GM21515 (cell line): ENCODE data around the gene PTDSS2.
"Not testable (repeated sequence)": the region's sequence is repeated elsewhere in the genome, so short reads cannot be mapped to it uniquely, and the experiment has no call there.

Source experiments
- ATAC-seq: cut with Tn5 transposase; IDR thresholded peaks from one replicate; pipeline ENCODE4 v1.9.1; 2021; ENCODE audit not compliant: unreplicated experiment

Gene PTDSS2

GRCh38 chr11:413120-414081 is 36.7 kb upstream of the PTDSS2 start:
- no peak for ATAC-seq

DNA sequence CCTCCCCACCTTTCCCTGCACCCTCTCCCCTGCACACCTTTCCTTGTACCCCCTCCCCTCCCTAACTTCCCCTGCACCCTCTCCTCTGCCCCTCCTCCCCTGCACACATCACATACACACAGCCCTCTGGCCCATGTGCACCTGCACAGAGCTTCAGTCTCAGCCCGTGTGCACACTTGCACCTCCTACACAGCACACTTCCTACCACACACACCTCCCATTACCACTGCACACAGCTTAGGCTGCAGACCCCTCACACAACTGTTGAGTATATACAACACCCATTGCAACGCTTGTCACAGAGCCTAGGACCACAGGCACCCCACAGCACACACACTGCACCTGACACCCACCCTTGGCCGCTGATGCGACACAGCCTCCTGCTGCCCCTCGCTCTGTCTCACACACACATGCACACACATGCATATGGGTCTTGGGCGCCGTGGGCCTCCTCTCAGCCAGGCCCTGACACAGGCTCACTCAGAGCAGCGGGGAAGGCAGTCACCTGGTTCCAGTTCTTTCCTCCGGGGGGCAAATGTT is 35.7 kb upstream of the PTDSS2 start:
- ATAC-seq: no peak

DNA sequence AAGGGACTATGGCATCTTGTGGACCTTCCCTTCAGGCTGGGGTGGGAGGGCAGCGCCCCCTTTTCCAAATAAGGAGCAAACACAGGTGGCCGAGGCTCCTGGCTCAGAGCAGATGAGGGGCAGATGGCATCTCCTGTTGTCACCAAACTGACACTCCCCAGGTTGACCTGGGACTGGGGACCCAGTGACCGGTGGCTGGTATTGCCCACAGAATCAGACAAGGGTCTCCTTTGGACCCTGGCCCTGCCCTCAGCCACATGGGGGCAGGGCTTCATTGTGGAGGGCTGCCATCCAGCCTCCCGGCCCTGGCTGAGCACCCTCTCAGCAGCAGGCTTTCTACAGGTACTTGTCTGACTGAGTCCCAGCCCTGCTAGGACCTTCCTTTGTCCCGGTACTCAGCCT is 34.4 kb upstream of the PTDSS2 start:
- no peak for ATAC-seq

GRCh38 chr11:416051-416756 is 33.9 kb upstream of the PTDSS2 start:
- ATAC-seq: no peak

GRCh38 chr11:416757-417621 is 33.1 kb upstream of the PTDSS2 start:
- no peak for ATAC-seq

GRCh38 chr11:417652-418342 is 32.3 kb upstream of the PTDSS2 start:
- ATAC-seq: no peak

- ATAC-seq: no peak
Observed at GRCh38 chr11:418343-419247, 31.5 kb upstream of the PTDSS2 start.

GRCh38 chr11:419248-420005 is 30.7 kb upstream of the PTDSS2 start:
- ATAC-seq: no peak

DNA sequence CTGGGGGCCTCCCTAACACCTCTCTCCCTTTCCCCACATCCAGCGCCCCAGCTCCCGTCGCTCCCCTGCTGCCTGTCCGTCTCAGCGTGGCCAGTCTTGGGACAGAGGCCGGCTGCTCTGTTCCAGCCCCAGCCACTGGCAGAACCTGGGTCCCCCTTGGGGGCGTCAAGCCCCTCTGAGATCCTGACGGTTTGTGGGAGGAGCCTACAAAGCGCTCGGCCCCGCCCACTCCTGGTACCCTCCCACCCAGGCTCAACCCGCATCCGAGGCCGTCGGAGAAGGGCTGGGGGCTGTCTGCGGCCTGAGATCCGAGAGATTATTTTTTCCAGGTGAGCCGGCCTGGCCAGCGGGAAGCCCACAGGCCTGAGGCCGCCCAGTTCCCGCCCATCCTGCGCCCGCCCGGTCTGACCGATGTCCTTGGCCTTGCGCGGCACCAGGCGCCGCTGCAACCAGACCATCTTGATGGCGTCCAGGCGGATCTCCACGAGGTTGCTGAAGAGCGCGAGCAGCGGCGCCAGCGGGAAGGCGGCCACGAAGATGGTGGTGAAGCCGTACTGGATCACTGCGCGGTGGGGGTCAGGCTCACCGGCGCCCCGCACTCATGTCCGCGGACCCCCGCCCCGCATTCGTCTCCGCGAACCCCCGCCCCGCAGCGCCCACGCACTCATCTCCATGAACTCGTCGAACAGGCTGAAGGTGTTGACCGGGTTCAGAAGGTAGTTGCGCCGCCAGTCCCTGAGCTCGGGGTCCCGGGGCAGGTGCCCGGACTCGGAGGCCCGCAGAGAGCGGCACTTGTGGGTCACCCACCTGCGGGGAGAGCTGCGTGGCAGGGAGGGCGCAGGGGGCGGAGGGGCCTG is 29.8 kb upstream of the PTDSS2 start:
- ATAC-seq: no peak

- no peak for ATAC-seq
Observed at GRCh38 chr11:420911-421321, 29.2 kb upstream of the PTDSS2 start.

DNA sequence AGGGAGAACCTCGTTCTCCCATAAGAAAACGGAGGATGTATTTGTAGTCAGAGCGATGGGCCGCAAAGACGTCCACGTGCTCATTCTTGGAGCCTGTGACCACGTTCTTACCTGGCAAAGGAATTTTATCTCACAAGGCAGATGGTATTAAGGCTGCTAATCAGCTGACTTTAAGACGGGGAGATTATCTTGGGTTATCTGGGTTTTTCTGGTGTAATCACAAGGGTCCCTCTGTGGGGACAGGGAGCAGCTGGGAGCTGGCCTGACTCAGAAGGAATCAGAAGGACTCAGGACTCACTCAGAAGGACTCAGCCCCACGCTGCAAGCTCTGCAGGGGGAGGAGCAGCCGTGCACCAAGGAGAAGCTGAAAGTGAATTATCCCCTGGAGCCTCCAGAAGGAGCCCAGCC is 27.8 kb upstream of the PTDSS2 start:
- ATAC-seq: no peak

DNA sequence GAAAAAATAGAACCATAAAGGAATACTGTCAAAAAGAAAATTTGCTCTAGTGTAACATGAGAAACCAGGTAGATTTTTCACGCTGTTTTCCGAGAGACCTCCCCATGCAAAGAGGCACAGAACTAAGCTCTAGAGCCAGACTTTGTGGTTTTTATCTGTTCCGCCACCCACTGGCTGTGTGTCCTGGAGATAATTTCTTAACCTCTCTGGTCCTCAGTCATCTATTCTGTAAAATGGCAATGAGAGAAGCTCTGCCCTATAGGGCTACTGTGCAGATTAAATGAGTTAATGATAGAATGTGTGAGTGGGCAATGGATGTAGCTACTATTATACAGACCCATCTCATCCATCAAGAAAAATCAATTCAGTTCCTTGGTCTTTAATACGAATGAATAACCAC is 25.8 kb upstream of the PTDSS2 start:
- no peak for ATAC-seq

DNA sequence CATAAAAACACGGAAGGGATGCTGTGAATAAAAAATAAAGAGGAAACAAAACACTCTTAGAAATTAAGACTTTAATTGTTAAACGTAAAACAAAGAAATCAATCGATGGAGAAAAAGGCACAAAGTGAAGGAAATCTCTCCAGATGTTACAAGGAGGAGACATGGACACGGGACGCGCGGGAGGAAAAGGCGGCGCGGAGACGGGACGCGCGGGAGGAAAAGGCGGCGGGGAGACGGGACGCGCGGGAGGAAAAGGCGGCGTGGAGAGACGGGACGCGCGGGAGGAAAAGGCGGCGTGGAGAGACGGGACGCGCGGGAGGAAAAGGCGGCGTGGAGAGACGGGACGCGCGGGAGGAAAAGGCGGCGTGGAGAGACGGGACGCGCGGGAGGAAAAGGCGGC is 25.3 kb upstream of the PTDSS2 start:
- ATAC-seq: not testable (repeated sequence)

GRCh38 chr11:425301-425700 is 24.8 kb upstream of the PTDSS2 start:
- no peak for ATAC-seq

DNA sequence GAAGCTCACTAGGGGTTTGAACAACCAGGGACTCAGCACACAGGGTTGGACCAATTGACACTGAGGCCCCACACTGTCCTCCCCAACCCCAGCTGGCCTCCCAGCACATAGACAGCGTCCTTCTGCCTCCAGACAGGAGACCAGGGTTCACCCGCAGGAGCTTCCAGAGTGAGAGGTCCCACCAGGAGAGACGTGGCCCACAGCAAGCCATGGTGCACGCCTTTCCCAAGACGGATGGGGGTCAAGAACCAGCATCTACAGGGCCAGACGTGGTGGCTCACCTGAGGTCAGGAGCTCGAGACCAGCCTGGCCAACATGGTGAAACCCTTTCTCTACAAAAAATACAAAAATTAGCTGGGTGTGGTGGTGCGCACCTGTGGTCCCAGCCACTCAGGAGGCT is 23.2 kb upstream of the PTDSS2 start:
- ATAC-seq: no peak

- no peak for ATAC-seq
Observed at GRCh38 chr11:428295-428694, 21.8 kb upstream of the PTDSS2 start.

DNA sequence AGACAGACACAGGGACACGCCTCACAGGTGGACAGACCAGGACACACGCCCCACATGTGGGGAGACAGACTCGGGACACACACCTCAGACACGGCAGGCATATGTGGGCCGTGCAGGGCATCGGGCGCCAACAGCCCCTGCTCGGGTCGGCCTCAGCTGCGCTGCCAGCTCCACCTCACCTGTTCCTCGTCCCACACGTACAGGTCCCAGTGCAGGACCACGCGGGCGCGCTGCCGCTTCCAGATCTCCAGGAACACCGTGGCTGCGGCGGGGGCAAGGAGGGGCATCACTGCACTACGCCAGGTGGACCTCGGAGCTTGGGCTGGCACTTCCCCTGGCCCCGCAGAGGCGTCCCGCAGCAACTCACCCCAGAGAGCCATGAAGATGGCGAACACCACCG is 20.7 kb upstream of the PTDSS2 start:
- no peak for ATAC-seq
